HG02678 (cell line): ENCODE results near the gene ZC3H4.
"Not testable (repeated sequence)": the region's sequence is repeated elsewhere in the genome, so short reads cannot be mapped to it uniquely, and the experiment has no call there.

Experiments
- ATAC-seq: cut with Tn5 transposase; IDR thresholded peaks from one replicate; pipeline ENCODE4 v1.9.1; 2021; ENCODE audit warnings: mild to moderate bottlenecking, moderate library complexity; ENCODE audit not compliant: unreplicated experiment

The ZC3H4 gene

DNA sequence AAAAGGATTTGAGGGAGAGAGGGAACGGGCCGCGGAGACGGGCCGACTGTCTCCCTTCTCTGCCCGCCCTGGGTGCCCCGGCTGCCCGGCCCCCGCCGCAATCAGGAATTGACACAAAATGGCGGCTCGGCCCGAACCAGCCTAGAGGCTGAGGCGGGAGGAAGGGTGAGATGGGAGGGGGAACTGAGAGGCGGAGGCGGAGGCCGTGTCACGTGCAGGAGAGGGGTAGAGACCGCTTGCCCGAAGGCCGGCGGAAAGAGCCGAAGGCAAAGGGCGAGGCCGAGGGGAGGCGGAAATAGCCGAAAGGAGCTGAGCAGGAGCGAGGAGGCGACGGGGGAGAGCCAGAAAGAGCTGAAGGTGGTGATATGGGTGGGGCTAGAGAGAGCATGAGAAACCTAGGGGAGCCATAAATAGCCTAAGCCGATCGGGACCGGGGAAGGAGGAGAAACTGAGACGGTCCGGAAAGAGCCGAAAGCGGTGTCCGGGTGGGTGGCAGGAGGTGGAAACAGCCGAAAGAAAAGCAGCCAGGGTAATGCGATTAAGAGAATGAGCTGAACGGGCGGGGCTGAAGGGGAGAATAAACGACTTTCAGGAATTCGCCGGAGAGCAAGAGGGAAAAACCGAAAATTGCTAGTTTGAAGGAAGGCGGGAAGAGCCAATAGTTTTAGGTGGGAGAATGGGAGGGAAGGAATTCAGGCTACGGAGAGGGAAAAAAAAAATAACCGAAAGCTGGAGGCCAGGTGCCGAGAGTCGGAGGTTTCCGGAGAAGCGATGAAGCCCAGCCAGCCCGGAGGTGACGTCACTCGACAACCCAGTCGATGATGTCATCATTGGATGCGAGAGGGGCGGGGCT is at the start of gene ZC3H4:
Gene ZC3H4, minus strand, starts transcription at position 780 of the 853 bp plus-strand sequence. CDS start 1,192 bp downstream, outside the sequence.
- ATAC-seq: peak; percentile 83

DNA sequence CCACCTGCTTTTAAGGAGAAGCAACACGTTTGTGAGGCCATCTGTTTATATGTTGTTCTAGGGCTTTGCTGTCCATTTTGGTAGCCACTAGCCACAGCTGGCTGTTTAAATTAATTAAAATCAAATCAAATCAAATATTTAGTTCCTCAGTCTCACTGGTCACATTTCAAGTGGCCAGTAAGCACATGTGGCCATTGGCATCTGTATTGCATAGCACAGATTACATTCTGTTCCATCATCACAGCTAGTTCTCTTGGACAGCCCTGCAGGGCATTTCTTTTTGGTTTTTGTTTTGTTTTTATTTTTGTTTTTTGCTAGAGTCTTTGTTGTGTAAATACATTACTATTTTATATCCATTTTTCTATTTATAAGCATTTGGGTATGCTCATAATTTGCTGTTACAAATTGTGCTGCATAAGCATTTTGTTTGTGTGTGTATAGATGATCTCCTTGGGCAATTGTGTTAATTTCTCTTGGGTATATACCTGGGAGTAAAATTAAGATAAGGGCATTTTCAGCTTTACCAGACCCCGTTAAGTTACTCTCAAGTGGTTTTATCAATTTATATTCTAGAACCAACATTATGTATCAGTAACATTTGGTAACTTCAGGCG is 48.4 kb upstream of the ZC3H4 start:
- ATAC-seq: no peak

DNA sequence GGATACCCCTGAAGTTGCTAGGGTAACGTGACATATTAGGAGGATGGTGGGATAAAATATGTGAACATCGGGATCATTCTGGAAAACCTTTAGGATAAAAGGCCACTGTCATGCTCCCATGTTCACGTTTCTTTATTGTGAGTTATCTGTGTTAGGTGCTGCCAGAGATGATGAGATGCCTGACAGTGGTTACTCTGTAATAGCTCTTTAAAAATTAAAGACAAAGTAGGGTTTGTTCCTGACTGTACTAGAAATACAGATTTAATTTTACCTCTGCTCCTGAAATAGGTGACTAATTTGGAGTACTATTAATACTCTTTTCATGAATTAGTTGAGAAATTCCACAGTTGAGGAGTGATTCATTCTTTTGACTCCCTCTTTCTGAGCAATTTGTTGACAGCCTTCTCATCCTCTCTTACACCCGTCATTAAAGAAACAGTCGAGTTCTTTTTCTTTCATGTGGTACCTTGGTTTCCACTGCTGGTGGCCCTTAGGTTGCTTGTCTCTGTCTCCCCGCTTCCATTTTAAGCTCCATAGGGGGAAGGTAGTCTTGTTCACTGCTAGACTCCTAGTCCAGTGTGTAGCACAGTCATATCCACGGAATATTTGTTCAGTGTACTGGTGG is 45.4 kb upstream of the ZC3H4 start:
- no peak for ATAC-seq

GRCh38 chr19:47158367-47158791 is 44.8 kb upstream of the ZC3H4 start:
- no peak for ATAC-seq

- no peak for ATAC-seq
Measured at GRCh38 chr19:47157431-47158321, 44.1 kb upstream of the ZC3H4 start.

DNA sequence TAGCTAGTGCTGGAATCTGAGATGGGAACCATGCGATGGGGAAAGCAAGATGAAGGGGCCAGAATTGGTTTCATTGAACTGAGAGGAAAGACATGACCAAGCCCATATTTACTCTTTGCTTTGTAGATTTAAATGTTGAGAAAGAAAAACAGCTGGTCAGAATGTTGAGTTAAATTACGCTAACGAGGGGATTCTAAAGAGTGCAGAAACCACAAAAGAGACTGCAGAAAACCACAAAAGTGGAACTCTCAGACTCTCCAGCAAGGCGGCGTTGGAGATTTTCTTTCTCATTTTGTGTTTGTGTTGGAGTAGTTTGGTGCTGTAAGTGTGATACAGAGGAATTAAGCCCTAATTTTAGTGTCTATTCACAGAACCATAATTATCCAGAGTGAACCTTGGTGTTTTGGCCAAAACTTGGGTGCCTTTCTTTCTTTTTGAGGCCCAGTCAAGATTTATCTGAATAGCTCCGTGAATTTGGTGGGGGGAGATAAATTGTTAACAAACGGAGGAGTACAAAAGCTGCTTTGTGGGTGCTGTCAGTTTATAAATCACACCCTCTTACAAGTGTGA is 43.4 kb upstream of the ZC3H4 start:
- ATAC-seq: no peak

DNA sequence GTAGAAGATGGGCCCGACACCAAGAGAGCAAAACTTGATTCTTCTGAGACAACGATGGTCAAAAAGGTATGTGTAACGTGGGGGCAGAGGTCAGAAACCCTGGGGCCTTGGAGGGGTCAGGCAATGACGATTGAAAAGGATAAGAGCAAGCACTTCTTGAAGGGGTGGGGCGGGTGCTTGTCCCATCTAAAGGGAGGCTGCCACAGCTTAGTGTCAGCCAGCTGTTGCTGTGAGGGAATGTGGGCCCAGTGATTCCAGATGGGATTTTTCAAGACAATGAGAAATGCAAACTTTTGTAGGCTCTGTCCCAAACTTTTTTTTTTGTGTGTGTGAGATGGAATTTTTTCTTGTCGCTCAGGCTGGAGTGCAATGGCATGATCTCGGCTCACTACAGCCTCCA is 41.6 kb upstream of the ZC3H4 start:
- no peak for ATAC-seq

- no peak for ATAC-seq
Measured at GRCh38 chr19:47153266-47153665, 39.7 kb upstream of the ZC3H4 start.

- ATAC-seq: no peak
Measured at GRCh38 chr19:47152632-47153031, 39.1 kb upstream of the ZC3H4 start.

GRCh38 chr19:47152205-47152604 is 38.6 kb upstream of the ZC3H4 start:
- ATAC-seq: no peak

DNA sequence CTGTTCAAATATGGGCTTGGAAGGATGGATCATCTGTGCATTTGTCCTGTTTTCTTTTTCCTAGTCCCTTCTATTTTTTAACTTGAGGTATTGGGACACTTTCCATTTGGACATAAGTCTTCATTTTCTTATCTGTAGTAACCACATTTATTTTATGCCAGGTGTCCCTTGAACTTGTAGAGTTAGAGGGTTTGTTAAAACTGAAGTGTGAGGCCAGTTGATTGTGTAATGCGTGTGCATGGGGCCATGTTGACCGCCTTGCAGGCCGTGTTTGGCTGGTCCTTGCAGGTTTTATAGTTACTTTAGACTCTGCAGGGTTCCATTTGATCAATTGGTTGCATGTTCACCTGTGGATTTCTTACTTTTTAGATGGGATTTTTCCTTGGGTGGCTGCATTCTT is 38.1 kb upstream of the ZC3H4 start:
- ATAC-seq: no peak

GRCh38 chr19:47146920-47147319 is 33.3 kb upstream of the ZC3H4 start:
- no peak for ATAC-seq

DNA sequence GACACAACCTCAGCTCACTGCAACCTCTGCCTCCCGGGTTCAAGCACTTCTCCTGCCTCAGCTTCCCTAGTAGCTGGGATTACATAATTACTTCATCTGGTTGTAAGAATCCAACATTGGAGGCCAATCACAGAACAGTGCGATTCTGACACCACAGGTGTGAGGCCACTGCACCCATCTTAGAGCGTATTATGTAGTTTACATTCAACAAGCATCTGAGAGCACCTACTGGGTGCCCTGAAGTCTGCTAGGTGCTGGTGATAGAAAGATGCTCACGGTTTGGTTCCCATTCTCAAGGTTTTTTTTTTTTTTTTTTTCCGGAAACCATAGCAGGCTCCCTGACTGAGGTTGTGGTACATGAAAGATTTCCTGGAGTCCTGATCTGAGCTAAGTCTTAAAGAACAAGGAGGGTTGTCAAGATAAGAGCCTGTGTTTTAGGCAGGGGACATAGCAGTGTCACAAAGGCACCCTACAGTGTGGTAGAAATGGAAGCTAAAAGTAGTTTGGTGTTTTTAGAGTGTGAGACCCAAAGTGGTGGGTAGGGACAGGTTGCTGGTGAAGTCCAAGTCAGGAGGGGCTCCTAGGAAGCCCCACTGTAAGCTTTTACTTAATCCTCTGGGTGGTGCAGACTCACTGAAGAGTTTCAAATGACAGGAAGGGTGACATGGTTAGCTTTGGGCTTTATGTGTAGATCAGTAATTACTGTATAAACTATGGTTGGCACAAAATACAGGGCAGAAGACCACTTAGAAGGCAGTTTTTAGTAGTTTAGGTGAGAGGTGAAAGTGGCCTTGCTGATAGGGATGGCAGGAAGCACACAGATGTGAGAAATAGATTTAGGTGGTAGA is 32.3 kb upstream of the ZC3H4 start:
- no peak for ATAC-seq

- ATAC-seq: no peak
Measured at GRCh38 chr19:47144630-47145029, 31.1 kb upstream of the ZC3H4 start.

- ATAC-seq: no peak
Measured at GRCh38 chr19:47143322-47144073, 29.9 kb upstream of the ZC3H4 start.

- ATAC-seq: no peak
Measured at GRCh38 chr19:47142779-47143178, 29.2 kb upstream of the ZC3H4 start.

- no peak for ATAC-seq
Measured at GRCh38 chr19:47141695-47142094, 28.1 kb upstream of the ZC3H4 start.

- not testable (repeated sequence) for ATAC-seq
Measured at GRCh38 chr19:47141252-47141651, 27.7 kb upstream of the ZC3H4 start.

DNA sequence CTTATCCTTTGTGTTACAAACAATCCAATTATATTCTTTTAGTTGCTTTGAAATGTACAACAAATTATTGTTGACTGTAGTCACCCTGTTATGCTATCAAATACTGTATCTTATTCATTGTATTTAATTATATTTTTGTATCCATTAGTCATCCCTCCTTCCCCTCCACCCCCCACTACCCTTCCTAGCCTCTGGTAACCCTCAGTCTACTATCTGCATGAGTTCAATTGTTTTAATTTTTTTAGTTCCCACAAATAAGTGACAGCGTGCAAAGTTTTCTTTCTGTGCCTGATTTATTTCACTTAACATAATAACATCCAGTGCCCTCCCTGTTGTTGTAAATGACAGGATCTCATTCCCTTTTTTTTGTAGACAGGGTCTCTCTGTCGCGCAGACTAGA is 21.6 kb upstream of the ZC3H4 start:
- no peak for ATAC-seq
